Keratinocyte (primary cell): ENCODE results near the gene LENG9.

Experiments
- CTCF ChIP-seq, 3 experiments: IDR thresholded peaks in 1 of 3; conservative IDR thresholded peaks in 1 of 3; optimal IDR thresholded peaks in 1 of 3; 2 replicates in 2 of 3; 3 replicates in 1 of 3; pipeline versions ENCODE3 to v1.5.1; 2011; ENCODE audit warnings: low read length in 3 of 3, mild to moderate bottlenecking in 3 of 3, moderate library complexity in 2 of 3, control low read depth in 1 of 3, inconsistent platforms in 1 of 3; ENCODE audit not compliant: insufficient read depth in 2 of 3; ENCODE audit errors: extremely low read depth in 1 of 3
- EZH2 ChIP-seq: IDR thresholded peaks from one replicate; pipeline ENCODE4 v1.6.1; 2012; ENCODE audit warnings: inconsistent platforms, mild to moderate bottlenecking, low read length, moderate library complexity

GRCh38 chr19:54420383-54421168, 43.0 kb downstream of the LENG9 start:
- no peak for TF ChIP-seq CTCF (optimal IDR thresholded peaks at IDR 0.05 in 1 of 3, IDR thresholded peaks at IDR 0.05 in 1 of 3, conservative IDR thresholded peaks at IDR 0.05 in 1 of 3; ENCODE audit: extremely low read depth in 1 of 3, insufficient read depth in 2 of 3, low read length in 3 of 3)
- TF ChIP-seq EZH2: no peak
